NCI-H1694 treated with DMSO at 0.1 percent for 48 hours (cell line): ENCODE measurements around the gene LRRC8D.

ENCODE experiments used
- DNase-seq: peaks from one replicate; lab custom pipeline; 2025; lab: John Stamatoyannopoulos, UW

LRRC8D gene

GRCh38 chr1:89833183-89834082, 12.6 kb downstream of the LRRC8D start:
- no peak for DNase-seq

- no peak for DNase-seq
These were observed 13.4 kb downstream of the LRRC8D start for GRCh38 chr1:89834083-89834704.

- no peak for DNase-seq
These were observed 15.6 kb downstream of the LRRC8D start for GRCh38 chr1:89836252-89837035.

GRCh38 chr1:89837036-89837481, 16.2 kb downstream of the LRRC8D start:
- DNase-seq = no peak

GRCh38 chr1:89837510-89837909, 16.7 kb downstream of the LRRC8D start:
- DNase-seq = no peak

- DNase-seq = no peak
These were observed 18.7 kb downstream of the LRRC8D start for GRCh38 chr1:89839516-89839915.

GRCh38 chr1:89841507-89841906, 20.7 kb downstream of the LRRC8D start:
- no peak for DNase-seq

GRCh38 chr1:89842567-89843272, 21.9 kb downstream of the LRRC8D start:
- DNase-seq = no peak

- DNase-seq = no peak
These were observed 22.7 kb downstream of the LRRC8D start for GRCh38 chr1:89843273-89844130.

GRCh38 chr1:89844241-89844807, 23.5 kb downstream of the LRRC8D start:
- no peak for DNase-seq

- no peak for DNase-seq
These were observed 24.0 kb downstream of the LRRC8D start for GRCh38 chr1:89844860-89845259.

- DNase-seq = no peak
These were observed 26.4 kb downstream of the LRRC8D start for GRCh38 chr1:89847191-89847729.

GRCh38 chr1:89850844-89851415, 30.1 kb downstream of the LRRC8D start:
- DNase-seq = no peak

GRCh38 chr1:89854140-89854539, 33.3 kb downstream of the LRRC8D start:
- DNase-seq = no peak

- DNase-seq = no peak
These were observed 34.7 kb downstream of the LRRC8D start for GRCh38 chr1:89855413-89856123.

- no peak for DNase-seq
These were observed 42.5 kb downstream of the LRRC8D start for GRCh38 chr1:89863165-89863830.

- DNase-seq = no peak
These were observed 44.9 kb downstream of the LRRC8D start for GRCh38 chr1:89865498-89866382.

- no peak for DNase-seq
These were observed 45.7 kb downstream of the LRRC8D start for GRCh38 chr1:89866568-89866967.
